Ovary (tissue), 9 donors: Measurements from ENCODE around the gene STX2. TPM values are rescaled to one million over a fixed set of nuclear protein-coding genes. Genes with fewer than 3 reads are reported as not detected.
A peak's percentile ranks its signal among the peaks of the same experiment; 100 is the strongest.

ENCODE experiments used
- DNase-seq, 5 donors: peaks; one replicate each; pipeline ENCODE4 v3.0.0-alpha.2; 2019 to 2020
- H3K27ac ChIP-seq, 2 donors: fragments of 200-600 bp; one replicate each; pipeline versions ENCODE4 v1.5.1 to v1.8.0; 2019 to 2022
- H3K27me3 ChIP-seq: fragments of 200-600 bp; one replicate; pipeline ENCODE4 v1.8.0; 2022
- H3K36me3 ChIP-seq: fragments of 200-600 bp; sonication (generic); one replicate; pipeline ENCODE4 v1.5.1; 2019
- H3K4me1 ChIP-seq: one replicate; pipeline ENCODE4 v1.8.1; 2013; ENCODE audit warnings: mild to moderate bottlenecking, moderate library complexity; ENCODE audit not compliant: insufficient read depth
- H3K4me3 ChIP-seq: fragments of 200-600 bp; sonication (generic); one replicate; pipeline ENCODE4 v1.5.1; 2017
- H3K9me3 ChIP-seq, 2 donors: fragments of 200-600 bp in 1 of 2; sonication (generic) in 1 of 2; one replicate each; pipeline versions ENCODE4 v1.5.1 to v1.8.1; 2013 to 2019; ENCODE audit warnings: mild to moderate bottlenecking in 1 of 2, moderate library complexity in 1 of 2
- EP300 ChIP-seq: sonication (generic); formaldehyde crosslinking; IDR thresholded peaks from one replicate; pipeline ENCODE4 v1.6.1; 2017; ENCODE audit warnings: antibody characterized with exemption
- POLR2A ChIP-seq: fragments of 450-650 bp; IDR thresholded peaks from one replicate; pipeline ENCODE4 v1.6.1; 2017; ENCODE audit warnings: antibody characterized with exemption, mild to moderate bottlenecking, moderate library complexity
- WGBS, 3 donors: extraction: QIAGEN DNeasy Blood & Tissue Kit in 1 of 3; methylation state at CpG; one replicate each; pipeline versions ENCODE4 v1.1.5 to v1.1.7; 2013 to 2017; 5-methylcytosine and 5-hydroxymethylcytosine counted together
- intact Hi-C, 4 donors: fragments of 100-400 bp; cut with DNase I; formaldehyde crosslinking; loops; one replicate each; pipeline versions ENCODE4 v1.11.0 to v1.15.1; 2022 to 2023
- polyA plus RNA-seq, 2 donors: library from polyadenylated mRNA; stranded (reverse); fragments of 200-250 nt in 1 of 2; fragments of 350-450 nt in 1 of 2; fragmentation: Illumina TruSeq in 1 of 2; extraction: RNeasy Lipid Tissue Mini Kit (QIAGEN cat#74804) in 1 of 2; gene quantifications; one replicate each; pipeline ENCODE4 v1.2.3, GENCODE V29; 2013 to 2014
- total RNA-seq, 7 donors: library from RNA; depleted of rRNA in 2 of 7; stranded (reverse); fragments of >200 nt in 2 of 7; fragmentation: NEBNext Ultra II Directional in 3 of 7; extraction: Animal tissue kit (Norgen Biotek cat#: 25700) in 3 of 7; gene quantifications; one replicate each; pipeline versions ENCODE4 v1.1.0 to v1.2.4, GENCODE V29; 2016 to 2023
- TF ChIP-seq, protein P1 (sequence below), 3 donors: fragments of 450-650 bp in 2 of 3; fragments of 200-600 bp in 1 of 3; IDR thresholded peaks; one replicate each; pipeline versions ENCODE4 v1.5.1 to v1.8.0; 2016 to 2022; ENCODE audit warnings: antibody characterized with exemption in 3 of 3, mild to moderate bottlenecking in 1 of 3
- donor health status: DM: no; HTN: no; CAD: no; lungs with moderate emphysema.
- donor health status: DM: no; HTN: no; CAD: no.
- donor health status: Bipolar disorder and iron deficiency.
- donor health status: DM: yes; HTN: yes; CAD: no.
- donor health status: DM: no; HTN: no; CAD: no.
- donor health status: DM: yes; HTN: yes; CAD: no.

STX2 gene
- total and polyA plus RNA-seq, 9 donors, result 12.9 to 26.9 (median 21.4) TPM

DNA sequence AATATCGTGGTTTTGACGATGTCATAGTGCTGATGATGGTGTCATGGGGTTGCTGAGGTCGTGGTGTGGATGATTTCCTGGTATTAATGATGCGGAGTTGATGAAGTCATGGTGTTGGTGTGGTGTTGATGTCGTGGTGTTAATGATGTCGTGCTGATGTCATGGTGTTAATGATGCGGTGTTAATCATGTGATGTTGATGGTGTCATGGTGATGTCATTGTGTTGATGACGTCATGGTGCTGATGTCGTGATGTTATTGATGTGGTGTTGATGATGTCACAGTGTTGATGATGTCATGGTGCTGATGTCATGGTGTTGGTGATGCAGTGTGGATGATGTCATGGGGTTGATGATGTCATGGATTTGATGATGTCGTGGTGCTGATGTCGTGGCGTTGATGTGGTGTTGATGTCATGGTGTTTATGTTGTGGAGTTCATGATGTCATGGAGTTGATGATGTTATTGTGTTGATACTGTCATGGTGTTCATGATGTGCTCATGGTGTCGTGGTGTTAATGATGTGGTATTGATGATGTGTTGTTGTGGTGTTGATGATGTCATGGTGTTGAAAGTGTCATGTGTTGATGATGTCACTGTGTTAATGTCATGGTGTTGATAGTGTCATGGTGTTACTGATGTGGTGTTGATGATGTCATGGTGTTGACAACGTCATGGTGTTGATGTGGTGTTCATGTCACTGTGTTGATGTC lies 74.4 kb downstream of the STX2 start:
- intact Hi-C loops, result loop anchor here in 1 of 4 donors (5.0 kb wide), 1 partner anchor 1398 kb away; no protein-coding TSS in a partner anchor
- H3K27ac ChIP-seq, result no peak overlapping the region
- no peak for DNase-seq
- H3K27me3 ChIP-seq, result no peaks in the 10 kb centered on the region
- WGBS, 3 donors, result 85 to 95% (median 95%) methylated on average over 14 of the region's 14 CpGs
- no peak overlapping the region for H3K4me3 ChIP-seq
- no peaks in the 10 kb centered on the region for H3K36me3 ChIP-seq
- TF ChIP-seq POLR2A, result no peak
- no peak for TF ChIP-seq EP300
- TF ChIP-seq, protein P1, sequence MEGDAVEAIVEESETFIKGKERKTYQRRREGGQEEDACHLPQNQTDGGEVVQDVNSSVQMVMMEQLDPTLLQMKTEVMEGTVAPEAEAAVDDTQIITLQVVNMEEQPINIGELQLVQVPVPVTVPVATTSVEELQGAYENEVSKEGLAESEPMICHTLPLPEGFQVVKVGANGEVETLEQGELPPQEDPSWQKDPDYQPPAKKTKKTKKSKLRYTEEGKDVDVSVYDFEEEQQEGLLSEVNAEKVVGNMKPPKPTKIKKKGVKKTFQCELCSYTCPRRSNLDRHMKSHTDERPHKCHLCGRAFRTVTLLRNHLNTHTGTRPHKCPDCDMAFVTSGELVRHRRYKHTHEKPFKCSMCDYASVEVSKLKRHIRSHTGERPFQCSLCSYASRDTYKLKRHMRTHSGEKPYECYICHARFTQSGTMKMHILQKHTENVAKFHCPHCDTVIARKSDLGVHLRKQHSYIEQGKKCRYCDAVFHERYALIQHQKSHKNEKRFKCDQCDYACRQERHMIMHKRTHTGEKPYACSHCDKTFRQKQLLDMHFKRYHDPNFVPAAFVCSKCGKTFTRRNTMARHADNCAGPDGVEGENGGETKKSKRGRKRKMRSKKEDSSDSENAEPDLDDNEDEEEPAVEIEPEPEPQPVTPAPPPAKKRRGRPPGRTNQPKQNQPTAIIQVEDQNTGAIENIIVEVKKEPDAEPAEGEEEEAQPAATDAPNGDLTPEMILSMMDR (IDR thresholded peaks at IDR 0.05), result no peak
- no peaks in the 10 kb centered on the region for H3K4me1 ChIP-seq
- no peaks in the 10 kb centered on the region for H3K9me3 ChIP-seq

- TF ChIP-seq, protein P1 (IDR thresholded peaks at IDR 0.05), result no peak
- TF ChIP-seq EP300 (no peak), POLR2A (no peak)
- Histone ChIP-seq H3K36me3 (no peaks in the 10 kb centered on the region), H3K27ac (no peak overlapping the region), H3K27me3 (no peaks in the 10 kb centered on the region), H3K4me3 (no peak overlapping the region), H3K9me3 (no peaks in the 10 kb centered on the region), H3K4me1 (no peaks in the 10 kb centered on the region)
- DNase-seq, result no peak
- intact Hi-C loops, result loop anchor here in 1 of 4 donors (5.0 kb wide), 1 partner anchor 1398 kb away; no protein-coding TSS in a partner anchor
- WGBS, 3 donors, result 92 to 95% (median 93%) methylated on average over 4 of the region's 4 CpGs
Observed at GRCh38 chr12:130764073-130764472, 75.0 kb downstream of the STX2 start.

- intact Hi-C loops, result loop anchor here in 1 of 4 donors (5.0 kb wide), 1 partner anchor 1400 kb away; no protein-coding TSS in a partner anchor
- TF ChIP-seq POLR2A (no peak), EP300 (no peak)
- TF ChIP-seq, protein P1 (IDR thresholded peaks at IDR 0.05), result no peak
- Histone ChIP-seq H3K36me3 (no peaks in the 10 kb centered on the region), H3K27ac (no peak overlapping the region), H3K27me3 (no peaks in the 10 kb centered on the region), H3K4me3 (no peak overlapping the region), H3K9me3 (no peaks in the 10 kb centered on the region), H3K4me1 (no peaks in the 10 kb centered on the region)
- DNase-seq, result no peak
- 69 to 70% (median 69%) methylated on average over 10 of the region's 10 CpGs for WGBS, 3 donors
Observed at GRCh38 chr12:130762319-130762675, 76.8 kb downstream of the STX2 start.

DNA sequence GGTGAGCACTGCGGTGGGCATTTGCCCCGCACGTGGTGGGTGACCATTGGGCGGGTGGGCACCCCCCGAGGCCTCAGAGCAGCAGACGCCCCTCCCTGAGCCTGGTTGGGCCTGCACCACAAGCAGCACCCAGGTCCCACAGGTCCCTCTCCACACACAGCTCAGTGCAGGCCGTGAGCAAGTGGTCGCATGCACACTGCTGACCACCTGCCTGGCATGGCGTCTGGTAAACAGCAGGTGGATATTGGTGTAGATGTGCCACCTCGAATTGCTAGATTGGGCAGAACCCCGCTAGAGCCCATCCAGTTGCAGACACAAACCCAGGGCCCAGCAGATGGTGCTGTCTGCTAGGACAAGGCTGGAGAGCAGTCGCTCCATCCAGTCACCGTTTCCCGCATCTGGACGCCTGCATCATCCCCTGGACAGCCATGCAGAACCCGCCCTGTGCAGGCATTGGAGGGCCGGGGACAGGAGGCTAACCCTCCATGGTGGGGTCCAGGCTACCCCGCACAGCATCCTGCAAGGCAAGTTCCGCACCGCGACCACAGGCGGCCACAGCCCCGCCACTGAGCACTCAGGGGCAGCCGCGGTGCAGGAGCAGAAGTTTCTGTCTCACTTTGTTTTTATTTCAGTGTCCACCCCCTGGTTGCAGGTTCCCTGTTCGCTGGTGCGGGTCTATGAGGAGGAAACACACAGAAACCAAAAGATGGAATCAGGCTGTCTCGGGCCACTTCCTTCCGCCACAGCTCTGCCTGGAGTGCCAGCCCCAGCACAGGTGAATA lies 77.3 kb downstream of the STX2 start:
- TF ChIP-seq POLR2A, result no peak
- H3K27ac ChIP-seq, result no peak overlapping the region
- no peaks in the 10 kb centered on the region for H3K36me3 ChIP-seq
- DNase-seq, result peak; percentile 24 to 72 (median 41)
- no peaks in the 10 kb centered on the region for H3K4me1 ChIP-seq
- intact Hi-C loops, result loop anchor here in 1 of 4 donors (5.0 kb wide), 1 partner anchor 1401 kb away; no protein-coding TSS in a partner anchor
- H3K9me3 ChIP-seq, result no peaks in the 10 kb centered on the region
- H3K27me3 ChIP-seq, result no peaks in the 10 kb centered on the region
- 32 to 43% (median 34%) methylated on average over 29 of the region's 29 CpGs for WGBS, 3 donors
- H3K4me3 ChIP-seq, result no peak overlapping the region
